Measurements from ENCODE around the gene CRYGN.
A peak's percentile ranks its signal among the peaks of the same experiment; 100 is the strongest.

Gene CRYGN

GRCh38 chr7:151423226-151423625 is 16.7 kb downstream of the CRYGN start:
- DNase-seq (ENCODE audit: low spot score), result no peak
- Histone ChIP-seq H2BK120ac (ENCODE audit: low read depth, low read length) (no peak overlapping the region), H3K4me2 (ENCODE audit: insufficient read depth, low read length, poor library complexity, severe bottlenecking) (no peak overlapping the region), H3K4me3 (ENCODE audit: low read length in 2 of 2) (no peak overlapping the region), H3K9ac (ENCODE audit: low read depth, low read length, poor library complexity) (no peak overlapping the region), H2BK5ac (ENCODE audit: low read length) (no peak overlapping the region), H4K8ac (ENCODE audit: low read depth, low read length) (no peak overlapping the region), H2AK5ac (ENCODE audit: low read depth, low read length) (no peak overlapping the region), H3K18ac (ENCODE audit: low read length) (no peak overlapping the region), H2AFZ (ENCODE audit: low read length) (no peak overlapping the region), H3K23ac (ENCODE audit: low read depth, low read length, poor library complexity) (no peak overlapping the region), H3K14ac (ENCODE audit: low read length) (no peak overlapping the region), H3K4ac (ENCODE audit: low read length) (no peak overlapping the region), H3K4me1 (ENCODE audit: control insufficient read depth in 2 of 2, insufficient read depth in 1 of 2, low read depth in 1 of 2, low read length in 2 of 2) (peaks cover under 1 to 8% of the 10 kb centered on the region in 2 donors), H4K91ac (ENCODE audit: low read depth, low read length, poor library complexity) (peak overlapping the region; percentile 32), H3K36me3 (replicated peaks in 1 of 2; ENCODE audit: control insufficient read depth in 2 of 2, insufficient read depth in 2 of 2, low read length in 2 of 2) (no peaks in the 10 kb centered on the region), H3K27ac (replicated peaks; ENCODE audit: low read length) (no peak overlapping the region), H3K27me3 (ENCODE audit: control insufficient read depth in 3 of 3, insufficient read depth in 3 of 3, low read depth in 1 of 3, low read length in 3 of 3) (peaks cover 0 to 16% (median 0%) of the 10 kb centered on the region in 3 experiments), H2BK15ac (ENCODE audit: low read length) (no peak overlapping the region), H3K9me3 (replicated peaks in 1 of 2; ENCODE audit: control insufficient read depth in 2 of 2, insufficient read depth in 1 of 2, low read depth in 1 of 2, low read length in 2 of 2) (peaks cover 6 to 12% of the 10 kb centered on the region in 2 donors), H3K79me1 (ENCODE audit: low read depth, low read length) (no peaks in the 10 kb centered on the region), H2BK12ac (ENCODE audit: low read length) (no peak overlapping the region)
- WGBS, 2 donors (ENCODE audit: extremely low coverage in 2 of 2, insufficient read length in 2 of 2, insufficient replicate concordance in 1 of 2), result no CpG with 5 or more reads among the region's 7 CpGs

- no peak overlapping the region for H2AFZ ChIP-seq (ENCODE audit: low read length)
- H4K91ac ChIP-seq (ENCODE audit: low read depth, low read length, poor library complexity), result no peak overlapping the region
- WGBS, 2 donors (ENCODE audit: extremely low coverage in 2 of 2, insufficient read length in 2 of 2, insufficient replicate concordance in 1 of 2), result no CpG with 5 or more reads among the region's 5 CpGs
- no peaks in the 10 kb centered on the region for H3K36me3 ChIP-seq (replicated peaks in 1 of 2; ENCODE audit: control insufficient read depth in 2 of 2, insufficient read depth in 2 of 2, low read length in 2 of 2)
- H3K18ac ChIP-seq (ENCODE audit: low read length), result no peak overlapping the region
- no peaks in the 10 kb centered on the region for H3K4me1 ChIP-seq (ENCODE audit: control insufficient read depth in 2 of 2, insufficient read depth in 1 of 2, low read depth in 1 of 2, low read length in 2 of 2)
- no peak overlapping the region for H3K23ac ChIP-seq (ENCODE audit: low read depth, low read length, poor library complexity)
- H2BK15ac ChIP-seq (ENCODE audit: low read length), result no peak overlapping the region
- no peak overlapping the region for H3K14ac ChIP-seq (ENCODE audit: low read length)
- H3K79me1 ChIP-seq (ENCODE audit: low read depth, low read length), result no peaks in the 10 kb centered on the region
- H3K4me3 ChIP-seq (ENCODE audit: low read length in 2 of 2), result no peak overlapping the region
- no peak overlapping the region for H2BK120ac ChIP-seq (ENCODE audit: low read depth, low read length)
- no peak overlapping the region for H3K4ac ChIP-seq (ENCODE audit: low read length)
- H3K27ac ChIP-seq (replicated peaks; ENCODE audit: low read length), result no peak overlapping the region
- no peak overlapping the region for H2BK5ac ChIP-seq (ENCODE audit: low read length)
- no peak overlapping the region for H3K4me2 ChIP-seq (ENCODE audit: insufficient read depth, low read length, poor library complexity, severe bottlenecking)
- H3K9ac ChIP-seq (ENCODE audit: low read depth, low read length, poor library complexity), result no peak overlapping the region
- H3K9me3 ChIP-seq (replicated peaks in 1 of 2; ENCODE audit: control insufficient read depth in 2 of 2, insufficient read depth in 1 of 2, low read depth in 1 of 2, low read length in 2 of 2), result peaks cover 6 to 7% of the 10 kb centered on the region in 2 donors
- H3K27me3 ChIP-seq (ENCODE audit: control insufficient read depth in 3 of 3, insufficient read depth in 3 of 3, low read depth in 1 of 3, low read length in 3 of 3), result peaks cover 0 to 12% (median 0%) of the 10 kb centered on the region in 3 experiments
- no peak overlapping the region for H4K8ac ChIP-seq (ENCODE audit: low read depth, low read length)
- no peak overlapping the region for H2AK5ac ChIP-seq (ENCODE audit: low read depth, low read length)
- no peak overlapping the region for H2BK12ac ChIP-seq (ENCODE audit: low read length)
- DNase-seq (ENCODE audit: low spot score), result no peak
Observed at GRCh38 chr7:151422212-151422611, 17.7 kb downstream of the CRYGN start.

GRCh38 chr7:151420144-151420543 is 19.8 kb downstream of the CRYGN start:
- no peak overlapping the region for H3K23ac ChIP-seq (ENCODE audit: low read depth, low read length, poor library complexity)
- peaks cover 3 to 6% of the 10 kb centered on the region in 2 donors for H3K9me3 ChIP-seq (replicated peaks in 1 of 2; ENCODE audit: control insufficient read depth in 2 of 2, insufficient read depth in 1 of 2, low read depth in 1 of 2, low read length in 2 of 2)
- no peak overlapping the region for H2AK5ac ChIP-seq (ENCODE audit: low read depth, low read length)
- H4K8ac ChIP-seq (ENCODE audit: low read depth, low read length), result no peak overlapping the region
- no peak overlapping the region for H3K4me2 ChIP-seq (ENCODE audit: insufficient read depth, low read length, poor library complexity, severe bottlenecking)
- H3K14ac ChIP-seq (ENCODE audit: low read length), result no peak overlapping the region
- H2BK12ac ChIP-seq (ENCODE audit: low read length), result no peak overlapping the region
- H3K36me3 ChIP-seq (replicated peaks in 1 of 2; ENCODE audit: control insufficient read depth in 2 of 2, insufficient read depth in 2 of 2, low read length in 2 of 2), result no peaks in the 10 kb centered on the region
- WGBS, 2 donors (ENCODE audit: extremely low coverage in 2 of 2, insufficient read length in 2 of 2, insufficient replicate concordance in 1 of 2), result no CpG with 5 or more reads among the region's 5 CpGs
- H3K27ac ChIP-seq (replicated peaks; ENCODE audit: low read length), result no peak overlapping the region
- no peak overlapping the region for H3K4me3 ChIP-seq (ENCODE audit: low read length in 2 of 2)
- no peak for DNase-seq (ENCODE audit: low spot score)
- H3K4ac ChIP-seq (ENCODE audit: low read length), result no peak overlapping the region
- no peak overlapping the region for H3K9ac ChIP-seq (ENCODE audit: low read depth, low read length, poor library complexity)
- H3K27me3 ChIP-seq (ENCODE audit: control insufficient read depth in 3 of 3, insufficient read depth in 3 of 3, low read depth in 1 of 3, low read length in 3 of 3), result peaks cover 0 to 12% (median 3%) of the 10 kb centered on the region in 3 experiments
- no peak overlapping the region for H3K18ac ChIP-seq (ENCODE audit: low read length)
- peaks cover 2 to 3% of the 10 kb centered on the region in 2 donors for H3K4me1 ChIP-seq (ENCODE audit: control insufficient read depth in 2 of 2, insufficient read depth in 1 of 2, low read depth in 1 of 2, low read length in 2 of 2)
- H2BK15ac ChIP-seq (ENCODE audit: low read length), result no peak overlapping the region
- H2BK120ac ChIP-seq (ENCODE audit: low read depth, low read length), result no peak overlapping the region
- no peak overlapping the region for H2BK5ac ChIP-seq (ENCODE audit: low read length)
- no peak overlapping the region for H2AFZ ChIP-seq (ENCODE audit: low read length)
- no peaks in the 10 kb centered on the region for H3K79me1 ChIP-seq (ENCODE audit: low read depth, low read length)
- no peak overlapping the region for H4K91ac ChIP-seq (ENCODE audit: low read depth, low read length, poor library complexity)

GRCh38 chr7:151416941-151417315 is 23.0 kb downstream of the CRYGN start:
- H3K9me3 ChIP-seq (replicated peaks in 1 of 2; ENCODE audit: control insufficient read depth in 2 of 2, insufficient read depth in 1 of 2, low read depth in 1 of 2, low read length in 2 of 2), result peaks cover 3 to 6% of the 10 kb centered on the region in 2 donors
- no peak overlapping the region for H3K18ac ChIP-seq (ENCODE audit: low read length)
- H3K4me2 ChIP-seq (ENCODE audit: insufficient read depth, low read length, poor library complexity, severe bottlenecking), result no peak overlapping the region
- no peak overlapping the region for H2AK5ac ChIP-seq (ENCODE audit: low read depth, low read length)
- H3K36me3 ChIP-seq (replicated peaks in 1 of 2; ENCODE audit: control insufficient read depth in 2 of 2, insufficient read depth in 2 of 2, low read length in 2 of 2), result no peaks in the 10 kb centered on the region
- H3K14ac ChIP-seq (ENCODE audit: low read length), result no peak overlapping the region
- peaks cover 0 to 11% (median 3%) of the 10 kb centered on the region in 3 experiments for H3K27me3 ChIP-seq (ENCODE audit: control insufficient read depth in 3 of 3, insufficient read depth in 3 of 3, low read depth in 1 of 3, low read length in 3 of 3)
- WGBS, 2 donors (ENCODE audit: extremely low coverage in 2 of 2, insufficient read length in 2 of 2, insufficient replicate concordance in 1 of 2), result no CpG with 5 or more reads among the region's 11 CpGs
- H2BK120ac ChIP-seq (ENCODE audit: low read depth, low read length), result no peak overlapping the region
- H2BK5ac ChIP-seq (ENCODE audit: low read length), result no peak overlapping the region
- no peak overlapping the region for H3K23ac ChIP-seq (ENCODE audit: low read depth, low read length, poor library complexity)
- no peak for DNase-seq (ENCODE audit: low spot score)
- H3K4me3 ChIP-seq (ENCODE audit: low read length in 2 of 2), result no peak overlapping the region
- H2AFZ ChIP-seq (ENCODE audit: low read length), result peak overlapping the region; percentile 39
- no peak overlapping the region for H2BK12ac ChIP-seq (ENCODE audit: low read length)
- peaks cover 2 to 3% of the 10 kb centered on the region in 2 donors for H3K4me1 ChIP-seq (ENCODE audit: control insufficient read depth in 2 of 2, insufficient read depth in 1 of 2, low read depth in 1 of 2, low read length in 2 of 2)
- H3K79me1 ChIP-seq (ENCODE audit: low read depth, low read length), result no peaks in the 10 kb centered on the region
- H4K91ac ChIP-seq (ENCODE audit: low read depth, low read length, poor library complexity), result no peak overlapping the region
- H3K9ac ChIP-seq (ENCODE audit: low read depth, low read length, poor library complexity), result no peak overlapping the region
- H3K27ac ChIP-seq (replicated peaks; ENCODE audit: low read length), result no peak overlapping the region
- H2BK15ac ChIP-seq (ENCODE audit: low read length), result no peak overlapping the region
- no peak overlapping the region for H3K4ac ChIP-seq (ENCODE audit: low read length)
- H4K8ac ChIP-seq (ENCODE audit: low read depth, low read length), result no peak overlapping the region
